DOHH2 (cell line): ENCODE results near the gene GNG12.

Source experiments
- H3F3A ChIP-seq: fragments of 200-600 bp; sonication (generic), shearing (Covaris generic); 2 replicates; pipeline ENCODE4 v1.6.0; 2016; ENCODE audit warnings: antibody characterized with exemption, mild to moderate bottlenecking; ENCODE audit not compliant: control insufficient read depth, insufficient read depth
- H3K27ac ChIP-seq: fragments of 200-600 bp; sonication (generic); 2 replicates; pipeline ENCODE4 v1.5.1; 2014; ENCODE audit warnings: low read depth, mild to moderate bottlenecking, low read length, moderate library complexity
- H3K27me3 ChIP-seq: fragments of 200-600 bp; sonication (generic); 2 replicates; pipeline ENCODE4 v1.6.1; 2014; ENCODE audit warnings: mild to moderate bottlenecking, low read length, mixed read lengths; ENCODE audit not compliant: control insufficient read depth
- H3K36me3 ChIP-seq: fragments of 200-600 bp; sonication (generic); 2 replicates; pipeline ENCODE4 v1.6.1; 2014; ENCODE audit warnings: mild to moderate bottlenecking, low read length, moderate library complexity, mixed read lengths; ENCODE audit not compliant: control insufficient read depth
- H3K4me1 ChIP-seq: fragments of 200-600 bp; sonication (generic); 2 replicates; pipeline ENCODE4 v1.6.1; 2014; ENCODE audit warnings: mild to moderate bottlenecking, low read length, mixed read lengths; ENCODE audit not compliant: control insufficient read depth
- H3K4me2 ChIP-seq: fragments of 200-600 bp; sonication (generic); 2 replicates; pipeline ENCODE4 v1.6.0; 2014; ENCODE audit warnings: mild to moderate bottlenecking, low read length, moderate library complexity
- H3K4me3 ChIP-seq: fragments of 200-600 bp; sonication (generic); 2 replicates; pipeline ENCODE4 v1.5.1; 2014; ENCODE audit warnings: mild to moderate bottlenecking, low read length, mixed read lengths
- H3K79me2 ChIP-seq: fragments of 200-600 bp; sonication (generic); 2 replicates; pipeline ENCODE4 v1.6.1; 2014; ENCODE audit warnings: mild to moderate bottlenecking, low read length, mixed read lengths; ENCODE audit not compliant: control insufficient read depth
- H3K9me2 ChIP-seq: fragments of 200-600 bp; sonication (generic); replicated peaks from 2 replicates; pipeline ENCODE4 v1.6.1; 2014; ENCODE audit warnings: mild to moderate bottlenecking, low read length, mixed read lengths; ENCODE audit not compliant: control insufficient read depth
- H3K9me3 ChIP-seq: fragments of 200-600 bp; sonication (generic); 2 replicates; pipeline ENCODE4 v1.6.1; 2014; ENCODE audit warnings: antibody characterized with exemption, low read length, mixed read lengths; ENCODE audit not compliant: control insufficient read depth, insufficient read depth
- H4K20me1 ChIP-seq: fragments of 200-600 bp; sonication (generic); 2 replicates; pipeline ENCODE4 v1.6.0; 2014; ENCODE audit warnings: low read depth, mild to moderate bottlenecking, antibody characterized with exemption, low read length, moderate library complexity; ENCODE audit not compliant: control insufficient read depth, insufficient read depth
- EZH2phosphoT487 ChIP-seq: fragments of 200-600 bp; sonication (generic); IDR thresholded peaks from 2 replicates; pipeline ENCODE4 v1.6.1; 2017; ENCODE audit warnings: borderline replicate concordance, mild to moderate bottlenecking, antibody characterized with exemption, low read length, moderate library complexity, mixed read lengths
- TF ChIP-seq, protein P1 (sequence below): fragments of 200-600 bp; sonication (generic); IDR thresholded peaks from one replicate; pipeline ENCODE4 v1.5.1; 2014; ENCODE audit warnings: antibody characterized with exemption, mild to moderate bottlenecking, low read depth, low read length; ENCODE audit not compliant: poor library complexity, severe bottlenecking

The GNG12 gene

GRCh38 chr1:67764633-67765032, 68.6 kb downstream of the GNG12 start:
- H3F3A ChIP-seq: no peaks in the 10 kb centered on the region
- no peaks in the 10 kb centered on the region for H3K9me2 ChIP-seq
- no peak overlapping the region for H3K4me3 ChIP-seq
- H4K20me1 ChIP-seq: no peaks in the 10 kb centered on the region
- H3K27me3 ChIP-seq: peaks cover 23% of the 10 kb centered on the region
- H3K4me1 ChIP-seq: peaks cover 5% of the 10 kb centered on the region
- no peaks in the 10 kb centered on the region for H3K36me3 ChIP-seq
- no peak overlapping the region for H3K27ac ChIP-seq
- H3K9me3 ChIP-seq: no peaks in the 10 kb centered on the region
- TF ChIP-seq EZH2phosphoT487: no peak
- TF ChIP-seq, protein P1, sequence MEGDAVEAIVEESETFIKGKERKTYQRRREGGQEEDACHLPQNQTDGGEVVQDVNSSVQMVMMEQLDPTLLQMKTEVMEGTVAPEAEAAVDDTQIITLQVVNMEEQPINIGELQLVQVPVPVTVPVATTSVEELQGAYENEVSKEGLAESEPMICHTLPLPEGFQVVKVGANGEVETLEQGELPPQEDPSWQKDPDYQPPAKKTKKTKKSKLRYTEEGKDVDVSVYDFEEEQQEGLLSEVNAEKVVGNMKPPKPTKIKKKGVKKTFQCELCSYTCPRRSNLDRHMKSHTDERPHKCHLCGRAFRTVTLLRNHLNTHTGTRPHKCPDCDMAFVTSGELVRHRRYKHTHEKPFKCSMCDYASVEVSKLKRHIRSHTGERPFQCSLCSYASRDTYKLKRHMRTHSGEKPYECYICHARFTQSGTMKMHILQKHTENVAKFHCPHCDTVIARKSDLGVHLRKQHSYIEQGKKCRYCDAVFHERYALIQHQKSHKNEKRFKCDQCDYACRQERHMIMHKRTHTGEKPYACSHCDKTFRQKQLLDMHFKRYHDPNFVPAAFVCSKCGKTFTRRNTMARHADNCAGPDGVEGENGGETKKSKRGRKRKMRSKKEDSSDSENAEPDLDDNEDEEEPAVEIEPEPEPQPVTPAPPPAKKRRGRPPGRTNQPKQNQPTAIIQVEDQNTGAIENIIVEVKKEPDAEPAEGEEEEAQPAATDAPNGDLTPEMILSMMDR: no peak
- no peaks in the 10 kb centered on the region for H3K79me2 ChIP-seq
- no peak overlapping the region for H3K4me2 ChIP-seq

- Histone ChIP-seq H3K27me3 (peaks cover 22% of the 10 kb centered on the region), H3K4me3 (no peak overlapping the region), H3K9me2 (no peaks in the 10 kb centered on the region), H3K36me3 (no peaks in the 10 kb centered on the region), H3K27ac (no peak overlapping the region), H3K9me3 (no peaks in the 10 kb centered on the region), H3K4me2 (no peak overlapping the region), H3K79me2 (no peaks in the 10 kb centered on the region), H4K20me1 (no peaks in the 10 kb centered on the region), H3K4me1 (peaks cover 6% of the 10 kb centered on the region), H3F3A (no peaks in the 10 kb centered on the region)
- TF ChIP-seq EZH2phosphoT487: no peak
- TF ChIP-seq, protein P1: no peak
These were observed 71.5 kb downstream of the GNG12 start for GRCh38 chr1:67761730-67762129.

DNA sequence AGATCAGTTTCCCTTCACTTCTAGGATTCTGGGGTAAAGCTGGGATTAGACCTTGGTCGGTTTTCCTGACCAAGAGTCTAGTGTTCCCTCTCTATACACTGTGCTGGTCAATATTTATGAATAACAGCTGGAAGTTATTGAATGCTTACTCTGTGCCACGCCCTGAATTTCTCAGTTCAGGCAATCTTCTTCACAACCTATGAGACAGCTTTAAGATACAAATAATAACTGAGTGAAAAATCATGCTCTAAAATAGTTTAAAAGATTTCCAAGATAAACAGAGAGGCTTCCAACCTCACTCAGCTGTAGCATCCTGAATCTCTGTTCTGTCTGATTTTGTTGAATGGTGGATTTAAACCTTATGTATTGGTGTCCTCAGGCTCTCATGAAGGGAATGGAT, 72.2 kb downstream of the GNG12 start:
- TF ChIP-seq EZH2phosphoT487: no peak
- TF ChIP-seq, protein P1: no peak

More for the DNA sequence above, 72.2 kb downstream of the GNG12 start:
- Histone ChIP-seq H3K9me2 (no peaks in the 10 kb centered on the region), H3K4me2 (no peak overlapping the region), H3K4me3 (no peak overlapping the region), H3K9me3 (no peaks in the 10 kb centered on the region), H4K20me1 (no peaks in the 10 kb centered on the region), H3K36me3 (no peaks in the 10 kb centered on the region), H3K79me2 (no peaks in the 10 kb centered on the region), H3K4me1 (peaks cover 10% of the 10 kb centered on the region), H3K27ac (no peak overlapping the region), H3K27me3 (peaks cover 22% of the 10 kb centered on the region), H3F3A (no peaks in the 10 kb centered on the region)
